H1 (cell line): ENCODE data around the gene TBCD. TPM values are rescaled to one million over a fixed set of nuclear protein-coding genes. Genes with fewer than 3 reads are reported as not detected.

Source experiments
- CTCF ChIA-PET: fragments of 300-600 bp; sonication (Branson Sonifier 250); formaldehyde crosslinking; loops from one replicate; lab custom pipeline; 2021; ENCODE audit not compliant: partially characterized antibody; lab: Charles Lee
- POLR2A ChIA-PET: fragments of 300-600 bp; sonication (Branson Sonifier 250); formaldehyde crosslinking; loops from one replicate; lab custom pipeline; 2021; ENCODE audit warnings: inconsistent platforms; ENCODE audit not compliant: partially characterized antibody; lab: Charles Lee
- DNase-seq, 2 experiments: peaks; one replicate each; pipeline versions ENCODE4 v3.0.0 to v3.0.0-alpha.2; 2010 to 2022; ENCODE audit warnings: low spot score in 2 of 2, low read depth in 1 of 2, mixed read lengths in 1 of 2
- FAIRE-seq: peaks from 2 replicates; lab custom pipeline; 2011; peaks lifted over from hg19 to GRCh38; lab: Jason Lieb, UNC
- H2AFZ ChIP-seq: 2 replicates; pipeline ENCODE4 v1.8.1; 2012; ENCODE audit warnings: low read length, inconsistent platforms
- H2AK5ac ChIP-seq: 2 replicates; pipeline ENCODE4 v1.6.1; 2013; ENCODE audit warnings: low read depth, low read length
- H2BK120ac ChIP-seq: replicated peaks from 2 replicates; pipeline ENCODE3; 2013; ENCODE audit warnings: low read depth, low read length, inconsistent platforms
- H2BK12ac ChIP-seq: 2 replicates; pipeline ENCODE4 v1.6.1; 2013; ENCODE audit warnings: low read depth, low read length
- H2BK15ac ChIP-seq: 2 replicates; pipeline ENCODE4 v1.6.1; 2013; ENCODE audit warnings: low read length
- H2BK20ac ChIP-seq: 2 replicates; pipeline ENCODE4 v1.6.1; 2013; ENCODE audit warnings: low read length
- H2BK5ac ChIP-seq: 2 replicates; pipeline ENCODE4 v1.6.1; 2013; ENCODE audit warnings: low read depth, low read length
- H3K14ac ChIP-seq: 2 replicates; pipeline ENCODE4 v1.6.1; 2013; ENCODE audit warnings: inconsistent platforms; ENCODE audit not compliant: insufficient read length
- H3K18ac ChIP-seq: 2 replicates; pipeline ENCODE4 v1.6.1; 2013; ENCODE audit warnings: low read length; ENCODE audit errors: extremely low read depth
- H3K23ac ChIP-seq: 2 replicates; pipeline ENCODE4 v1.6.1; 2013; ENCODE audit warnings: inconsistent platforms; ENCODE audit not compliant: insufficient read length
- H3K23me2 ChIP-seq: 2 replicates; pipeline ENCODE4 v1.6.1; 2013; ENCODE audit warnings: low read depth, low read length
- H3K27ac ChIP-seq: 2 replicates; pipeline ENCODE4 v1.6.1; 2011; ENCODE audit warnings: low read depth, low read length, inconsistent platforms
- H3K27me3 ChIP-seq, 4 experiments: replicated peaks in 1 of 4; 1 replicate in 1 of 4; 2 replicates in 3 of 4; pipeline versions ENCODE4 v1.6.1 to v1.8.1; 2011 to 2013; ENCODE audit warnings: low read length in 3 of 4, mild to moderate bottlenecking in 3 of 4, inconsistent platforms in 2 of 4, mixed read lengths in 2 of 4, moderate library complexity in 1 of 4; ENCODE audit not compliant: control insufficient read depth in 3 of 4, insufficient read depth in 3 of 4; ENCODE audit errors: extremely low read depth in 1 of 4
- H3K36me3 ChIP-seq, 4 experiments: 2 replicates each; pipeline versions ENCODE4 v1.6.1 to v1.8.1; 2011 to 2013; ENCODE audit warnings: mild to moderate bottlenecking in 4 of 4, low read length in 3 of 4, moderate library complexity in 2 of 4, control low read depth in 1 of 4, inconsistent platforms in 1 of 4; ENCODE audit not compliant: insufficient read depth in 4 of 4, control insufficient read depth in 2 of 4
- H3K4ac ChIP-seq: replicated peaks from 2 replicates; pipeline ENCODE3; 2013; ENCODE audit warnings: low read length, low read depth, mixed read lengths, inconsistent platforms; ENCODE audit not compliant: insufficient read length
- H3K4me1 ChIP-seq, 4 experiments: replicated peaks in 1 of 4; 1 replicate in 1 of 4; 2 replicates in 3 of 4; pipeline versions ENCODE4 v1.6.1 to v1.8.1; 2011 to 2013; ENCODE audit warnings: low read length in 3 of 4, inconsistent platforms in 2 of 4, mixed read lengths in 1 of 4; ENCODE audit not compliant: insufficient read depth in 4 of 4, control insufficient read depth in 3 of 4
- H3K4me2 ChIP-seq, 2 experiments: 2 replicates each; pipeline versions ENCODE4 v1.6.1 to v1.8.1; 2011 to 2013; ENCODE audit warnings: low read depth in 2 of 2, low read length in 2 of 2, control low read depth in 1 of 2, inconsistent platforms in 1 of 2, mild to moderate bottlenecking in 1 of 2; ENCODE audit not compliant: insufficient read depth in 1 of 2
- H3K4me3 ChIP-seq, 4 experiments: fragments of 200-600, 300-600 bp in 1 of 4; sonication (generic), shearing (Covaris generic), sonication (Bioruptor Twin) in 1 of 4; 2 replicates each; pipeline versions ENCODE4 v1.5.1 to v1.8.1; 2011 to 2016; ENCODE audit warnings: low read length in 4 of 4, low read depth in 3 of 4, control low read depth in 2 of 4, inconsistent platforms in 2 of 4, mild to moderate bottlenecking in 2 of 4, mixed read lengths in 1 of 4, moderate library complexity in 1 of 4; ENCODE audit not compliant: insufficient read depth in 2 of 4; ENCODE audit errors: extremely low read depth in 1 of 4
- H3K56ac ChIP-seq: replicated peaks from 2 replicates; pipeline ENCODE3; 2013; ENCODE audit warnings: low read depth, mild to moderate bottlenecking, mixed read lengths, low read length, inconsistent platforms; ENCODE audit not compliant: insufficient read length
- H3K79me1 ChIP-seq: 2 replicates; pipeline ENCODE4 v1.6.1; 2013; ENCODE audit warnings: low read depth, low read length, control low read depth
- H3K79me2 ChIP-seq, 2 experiments: 2 replicates each; pipeline versions ENCODE4 v1.6.1 to v1.8.1; 2012 to 2013; ENCODE audit warnings: low read length in 2 of 2, mild to moderate bottlenecking in 2 of 2, inconsistent platforms in 1 of 2; ENCODE audit not compliant: insufficient read depth in 2 of 2, control insufficient read depth in 1 of 2
- H3K9ac ChIP-seq, 4 experiments: replicated peaks in 1 of 4; 1 replicate in 1 of 4; 2 replicates in 3 of 4; pipeline versions ENCODE4 v1.6.1 to v1.8.1; 2011 to 2013; ENCODE audit warnings: low read depth in 3 of 4, low read length in 3 of 4, control low read depth in 2 of 4, mild to moderate bottlenecking in 2 of 4, moderate library complexity in 2 of 4, inconsistent platforms in 1 of 4; ENCODE audit errors: extremely low read depth in 1 of 4
- H3K9me3 ChIP-seq, 2 experiments: 2 replicates each; pipeline versions ENCODE4 v1.6.1 to v1.8.1; 2012 to 2013; ENCODE audit warnings: mild to moderate bottlenecking in 2 of 2, moderate library complexity in 2 of 2, control low read depth in 1 of 2, inconsistent platforms in 1 of 2, low read depth in 1 of 2, low read length in 1 of 2, mixed read lengths in 1 of 2; ENCODE audit not compliant: insufficient read depth in 2 of 2
- H4K20me1 ChIP-seq, 2 experiments: replicated peaks in 1 of 2; 2 replicates each; pipeline versions ENCODE3 to v1.8.1; 2011 to 2013; ENCODE audit warnings: inconsistent platforms in 2 of 2, low read length in 2 of 2, mild to moderate bottlenecking in 1 of 2; ENCODE audit not compliant: insufficient read depth in 2 of 2, control insufficient read depth in 1 of 2
- H4K5ac ChIP-seq: 2 replicates; pipeline ENCODE4 v1.6.1; 2013; ENCODE audit warnings: low read length, low read depth, mixed read lengths, inconsistent platforms; ENCODE audit not compliant: insufficient read length
- H4K8ac ChIP-seq: 2 replicates; pipeline ENCODE4 v1.8.0; 2013; ENCODE audit warnings: mild to moderate bottlenecking, moderate library complexity, low read length, inconsistent platforms; ENCODE audit not compliant: insufficient read depth; ENCODE audit errors: extremely low read depth
- H4K91ac ChIP-seq: replicated peaks from 2 replicates; pipeline ENCODE3; 2013; ENCODE audit warnings: low read length, mixed read lengths, inconsistent platforms; ENCODE audit not compliant: insufficient read length
- RAD21 ChIP-seq, 2 experiments: IDR thresholded peaks in 1 of 2; conservative IDR thresholded peaks in 1 of 2; 2 replicates each; pipeline ENCODE4 v1.6.1; 2011; ENCODE audit warnings: low read depth in 2 of 2, low read length in 2 of 2, improper control_type of control experiment in 1 of 2, inconsistent platforms in 1 of 2, mild to moderate bottlenecking in 1 of 2, moderate library complexity in 1 of 2
- RBBP5 ChIP-seq: IDR thresholded peaks from 2 replicates; pipeline ENCODE4 v1.7.1; 2012; ENCODE audit warnings: low read depth, mild to moderate bottlenecking, inconsistent platforms, low read length, moderate library complexity, borderline replicate concordance
- WGBS, 2 experiments: shearing (Covaris generic) in 1 of 2; methylation state at CpG; one replicate each; pipeline versions ENCODE4 v1.1.6 to v1.1.7; 2013 to 2015; ENCODE audit warnings: low lambda C conversion rate in 2 of 2, mixed read lengths in 2 of 2, inconsistent platforms in 1 of 2, low coverage in 1 of 2, missing lambda C conversion rate in 1 of 2; ENCODE audit not compliant: insufficient replicate concordance in 2 of 2, insufficient coverage in 1 of 2, insufficient read length in 1 of 2; ENCODE audit errors: extremely low coverage in 1 of 2, missing lambda C conversion rate in 1 of 2; 5-methylcytosine and 5-hydroxymethylcytosine counted together
- polyA plus RNA-seq, 7 experiments: library from polyadenylated mRNA; depleted of rRNA in 3 of 7; stranded (reverse) in 5 of 7; unstranded in 2 of 7; fragments of >200 nt in 5 of 7; fragments of 200-250 nt in 2 of 7; gene quantifications; 1 replicate in 5 of 7; 2 replicates in 1 of 7; 4 replicates in 1 of 7; pipeline versions ENCODE4 v1.2.1 to v1.2.3, GENCODE V29; 2011 to 2013; ENCODE audit warnings: missing spikeins in 2 of 7, mixed read lengths in 2 of 7
- total RNA-seq: library from RNA; stranded (reverse); fragmentation: NEBNext Ultra II Directional; extraction: Animal tissue kit (Norgen Biotek cat#: 25700); gene quantifications from 2 replicates; pipeline ENCODE4 v1.2.1, GENCODE V29; 2021
- TF ChIP-seq, protein P1 (sequence below), 3 experiments: IDR thresholded peaks; 1 replicate in 2 of 3; 2 replicates in 1 of 3; pipeline versions ENCODE4 v1.5.1 to v1.6.1; 2011; ENCODE audit warnings: low read length in 3 of 3, mild to moderate bottlenecking in 3 of 3, inconsistent platforms in 2 of 3, low read depth in 1 of 3, moderate library complexity in 1 of 3; ENCODE audit not compliant: insufficient read depth in 1 of 3; ENCODE audit errors: control extremely low read depth in 1 of 3

The TBCD gene
- total and polyA plus RNA-seq, 2 of the 8 experiments (the other 6 are each of a cell fraction or from before 2014, with no cell fraction given) = 118 to 162 TPM

- no peak overlapping the region for H3K4ac ChIP-seq
- 94% methylated on average over 31 of the region's 32 CpGs; no CpG with 5 or more reads in 1 of the 2 experiments for WGBS, 2 experiments
- no peak overlapping the region for H3K4me2 ChIP-seq
- peaks cover 2 to 5% of the 10 kb centered on the region in 2 experiments for H4K20me1 ChIP-seq
- no peak overlapping the region for H4K5ac ChIP-seq
- POLR2A ChIA-PET = no interaction called here
- DNase-seq (peak in 1 of 2 experiments; percentile 57), FAIRE-seq (no peak)
- H3K23ac ChIP-seq = no peak overlapping the region
- H3K36me3 ChIP-seq = peaks cover 0 to 11% (median 5%) of the 10 kb centered on the region in 4 experiments; a peak in 5 of 8 replicates
- H3K18ac ChIP-seq = no peak overlapping the region
- H3K4me3 ChIP-seq = no peak overlapping the region
- peak; percentile 62 to 65 for TF ChIP-seq RAD21 (IDR thresholded peaks at IDR 0.05 in 1 of 2, conservative IDR thresholded peaks at IDR 0.05 in 1 of 2; ENCODE audit: low read depth in 2 of 2, low read length in 2 of 2)
- no peak for TF ChIP-seq RBBP5
- TF ChIP-seq, protein P1, sequence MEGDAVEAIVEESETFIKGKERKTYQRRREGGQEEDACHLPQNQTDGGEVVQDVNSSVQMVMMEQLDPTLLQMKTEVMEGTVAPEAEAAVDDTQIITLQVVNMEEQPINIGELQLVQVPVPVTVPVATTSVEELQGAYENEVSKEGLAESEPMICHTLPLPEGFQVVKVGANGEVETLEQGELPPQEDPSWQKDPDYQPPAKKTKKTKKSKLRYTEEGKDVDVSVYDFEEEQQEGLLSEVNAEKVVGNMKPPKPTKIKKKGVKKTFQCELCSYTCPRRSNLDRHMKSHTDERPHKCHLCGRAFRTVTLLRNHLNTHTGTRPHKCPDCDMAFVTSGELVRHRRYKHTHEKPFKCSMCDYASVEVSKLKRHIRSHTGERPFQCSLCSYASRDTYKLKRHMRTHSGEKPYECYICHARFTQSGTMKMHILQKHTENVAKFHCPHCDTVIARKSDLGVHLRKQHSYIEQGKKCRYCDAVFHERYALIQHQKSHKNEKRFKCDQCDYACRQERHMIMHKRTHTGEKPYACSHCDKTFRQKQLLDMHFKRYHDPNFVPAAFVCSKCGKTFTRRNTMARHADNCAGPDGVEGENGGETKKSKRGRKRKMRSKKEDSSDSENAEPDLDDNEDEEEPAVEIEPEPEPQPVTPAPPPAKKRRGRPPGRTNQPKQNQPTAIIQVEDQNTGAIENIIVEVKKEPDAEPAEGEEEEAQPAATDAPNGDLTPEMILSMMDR (IDR thresholded peaks at IDR 0.05; ENCODE audit: control extremely low read depth in 1 of 3, insufficient read depth in 1 of 3, low read depth in 1 of 3, low read length in 3 of 3) = peak; percentile 59 to 73 (median 65)
- no peak overlapping the region for H3K56ac ChIP-seq
- no peak overlapping the region for H2AFZ ChIP-seq
- H3K27ac ChIP-seq = no peak overlapping the region
- H2BK5ac ChIP-seq = no peak overlapping the region
- no peaks in the 10 kb centered on the region for H3K27me3 ChIP-seq
- no peaks in the 10 kb centered on the region; a peak in 1 of 4 replicates for H3K9me3 ChIP-seq
- no peak overlapping the region for H4K91ac ChIP-seq
- CTCF ChIA-PET = interaction anchor here (0.6 to 2.7 kb wide), 33 partner anchors 8 to 245 kb away, joined by 3 to 16 read pairs (median 4); no protein-coding TSS in a partner anchor
- H3K9ac ChIP-seq = no peak overlapping the region
- peaks cover 5% of the 10 kb centered on the region; the same call in 1 of the 2 replicates for H3K79me1 ChIP-seq
- H3K79me2 ChIP-seq = no peaks in the 10 kb centered on the region
- no peak overlapping the region for H2BK12ac ChIP-seq
- no peak overlapping the region for H2AK5ac ChIP-seq
- no peak overlapping the region for H3K14ac ChIP-seq
- H3K23me2 ChIP-seq = no peaks in the 10 kb centered on the region
- no peak overlapping the region for H2BK15ac ChIP-seq
- no peak overlapping the region for H2BK20ac ChIP-seq
- no peaks in the 10 kb centered on the region for H3K4me1 ChIP-seq
- H2BK120ac ChIP-seq = no peak overlapping the region
- H4K8ac ChIP-seq = no peak overlapping the region; the same call in 1 of the 2 replicates
Measured at GRCh38 chr17:82915010-82915756, 163.3 kb downstream of the TBCD start.
